ENCODE results near the gene TSPAN32.

DNA sequence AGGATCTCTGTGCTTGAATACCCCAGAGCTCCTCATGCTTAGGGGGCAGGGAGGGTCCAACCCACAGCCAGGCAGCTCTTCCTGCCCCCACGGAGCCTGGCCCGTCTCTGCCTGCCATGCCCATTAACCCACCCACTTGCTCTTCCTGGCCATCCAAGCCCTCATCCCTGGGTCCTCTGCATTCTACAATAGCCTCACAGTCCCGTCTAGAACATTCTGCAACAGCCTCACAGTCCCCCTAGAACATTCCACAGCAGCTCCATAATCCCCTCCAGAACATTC, 15.1 kb downstream of the TSPAN32 start:
- no peak for TF ChIP-seq HOXC10 (CRISPR knock-in tag; IDR thresholded peaks at IDR 0.05)
- TF ChIP-seq, protein P1, sequence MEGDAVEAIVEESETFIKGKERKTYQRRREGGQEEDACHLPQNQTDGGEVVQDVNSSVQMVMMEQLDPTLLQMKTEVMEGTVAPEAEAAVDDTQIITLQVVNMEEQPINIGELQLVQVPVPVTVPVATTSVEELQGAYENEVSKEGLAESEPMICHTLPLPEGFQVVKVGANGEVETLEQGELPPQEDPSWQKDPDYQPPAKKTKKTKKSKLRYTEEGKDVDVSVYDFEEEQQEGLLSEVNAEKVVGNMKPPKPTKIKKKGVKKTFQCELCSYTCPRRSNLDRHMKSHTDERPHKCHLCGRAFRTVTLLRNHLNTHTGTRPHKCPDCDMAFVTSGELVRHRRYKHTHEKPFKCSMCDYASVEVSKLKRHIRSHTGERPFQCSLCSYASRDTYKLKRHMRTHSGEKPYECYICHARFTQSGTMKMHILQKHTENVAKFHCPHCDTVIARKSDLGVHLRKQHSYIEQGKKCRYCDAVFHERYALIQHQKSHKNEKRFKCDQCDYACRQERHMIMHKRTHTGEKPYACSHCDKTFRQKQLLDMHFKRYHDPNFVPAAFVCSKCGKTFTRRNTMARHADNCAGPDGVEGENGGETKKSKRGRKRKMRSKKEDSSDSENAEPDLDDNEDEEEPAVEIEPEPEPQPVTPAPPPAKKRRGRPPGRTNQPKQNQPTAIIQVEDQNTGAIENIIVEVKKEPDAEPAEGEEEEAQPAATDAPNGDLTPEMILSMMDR (tag by site-specific recombination; IDR thresholded peaks at IDR 0.05) = no peak
- TF ChIP-seq ZFP37 (tag by site-specific recombination; IDR thresholded peaks at IDR 0.05) = no peak
- TF ChIP-seq ZNF19 (tag by site-specific recombination; IDR thresholded peaks at IDR 0.05; ENCODE audit: low read depth) = no peak
- TF ChIP-seq ZEB2 (tag by site-specific recombination; IDR thresholded peaks at IDR 0.05) = no peak
- TF ChIP-seq ZNF501 (tag by site-specific recombination; IDR thresholded peaks at IDR 0.05) = no peak
- TF ChIP-seq YY1 (tag by site-specific recombination; IDR thresholded peaks at IDR 0.05) = no peak
- TF ChIP-seq TCF7L2 (IDR thresholded peaks at IDR 0.05; ENCODE audit: borderline replicate concordance, low read depth, low read length) = no peak
- TF ChIP-seq, protein P2, sequence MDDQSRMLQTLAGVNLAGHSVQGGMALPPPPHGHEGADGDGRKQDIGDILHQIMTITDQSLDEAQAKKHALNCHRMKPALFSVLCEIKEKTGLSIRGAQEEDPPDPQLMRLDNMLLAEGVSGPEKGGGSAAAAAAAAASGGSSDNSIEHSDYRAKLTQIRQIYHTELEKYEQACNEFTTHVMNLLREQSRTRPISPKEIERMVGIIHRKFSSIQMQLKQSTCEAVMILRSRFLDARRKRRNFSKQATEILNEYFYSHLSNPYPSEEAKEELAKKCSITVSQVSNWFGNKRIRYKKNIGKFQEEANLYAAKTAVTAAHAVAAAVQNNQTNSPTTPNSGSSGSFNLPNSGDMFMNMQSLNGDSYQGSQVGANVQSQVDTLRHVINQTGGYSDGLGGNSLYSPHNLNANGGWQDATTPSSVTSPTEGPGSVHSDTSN (CRISPR knock-in tag; IDR thresholded peaks at IDR 0.05) = no peak
- TF ChIP-seq, protein P3, sequence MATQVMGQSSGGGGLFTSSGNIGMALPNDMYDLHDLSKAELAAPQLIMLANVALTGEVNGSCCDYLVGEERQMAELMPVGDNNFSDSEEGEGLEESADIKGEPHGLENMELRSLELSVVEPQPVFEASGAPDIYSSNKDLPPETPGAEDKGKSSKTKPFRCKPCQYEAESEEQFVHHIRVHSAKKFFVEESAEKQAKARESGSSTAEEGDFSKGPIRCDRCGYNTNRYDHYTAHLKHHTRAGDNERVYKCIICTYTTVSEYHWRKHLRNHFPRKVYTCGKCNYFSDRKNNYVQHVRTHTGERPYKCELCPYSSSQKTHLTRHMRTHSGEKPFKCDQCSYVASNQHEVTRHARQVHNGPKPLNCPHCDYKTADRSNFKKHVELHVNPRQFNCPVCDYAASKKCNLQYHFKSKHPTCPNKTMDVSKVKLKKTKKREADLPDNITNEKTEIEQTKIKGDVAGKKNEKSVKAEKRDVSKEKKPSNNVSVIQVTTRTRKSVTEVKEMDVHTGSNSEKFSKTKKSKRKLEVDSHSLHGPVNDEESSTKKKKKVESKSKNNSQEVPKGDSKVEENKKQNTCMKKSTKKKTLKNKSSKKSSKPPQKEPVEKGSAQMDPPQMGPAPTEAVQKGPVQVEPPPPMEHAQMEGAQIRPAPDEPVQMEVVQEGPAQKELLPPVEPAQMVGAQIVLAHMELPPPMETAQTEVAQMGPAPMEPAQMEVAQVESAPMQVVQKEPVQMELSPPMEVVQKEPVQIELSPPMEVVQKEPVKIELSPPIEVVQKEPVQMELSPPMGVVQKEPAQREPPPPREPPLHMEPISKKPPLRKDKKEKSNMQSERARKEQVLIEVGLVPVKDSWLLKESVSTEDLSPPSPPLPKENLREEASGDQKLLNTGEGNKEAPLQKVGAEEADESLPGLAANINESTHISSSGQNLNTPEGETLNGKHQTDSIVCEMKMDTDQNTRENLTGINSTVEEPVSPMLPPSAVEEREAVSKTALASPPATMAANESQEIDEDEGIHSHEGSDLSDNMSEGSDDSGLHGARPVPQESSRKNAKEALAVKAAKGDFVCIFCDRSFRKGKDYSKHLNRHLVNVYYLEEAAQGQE (tag by site-specific recombination; IDR thresholded peaks at IDR 0.05) = no peak
- no peak for TF ChIP-seq ZNF24 (tag by site-specific recombination; IDR thresholded peaks at IDR 0.05)
- no peak for TF ChIP-seq HOXD13 (CRISPR knock-in tag; IDR thresholded peaks at IDR 0.05; ENCODE audit: borderline replicate concordance)
- no peak for TF ChIP-seq GLI2 (tag by site-specific recombination; IDR thresholded peaks at IDR 0.05; ENCODE audit: borderline replicate concordance, low read depth)
